Heart left ventricle (tissue), 13 donors: ENCODE results near the gene ANAPC15.

Source experiments
- POLR2A ChIP-seq, 2 donors: fragments of 450-650 bp; IDR thresholded peaks; one replicate each; pipeline ENCODE4 v1.6.1; 2017; ENCODE audit warnings: antibody characterized with exemption in 2 of 2, mild to moderate bottlenecking in 2 of 2, moderate library complexity in 2 of 2
- TF ChIP-seq, protein P1 (sequence below), 12 donors: fragments of 200-600 bp; sonication (generic) in 4 of 12; IDR thresholded peaks; one replicate each; pipeline versions ENCODE4 v1.5.0 to v1.8.0; 2018 to 2022; ENCODE audit warnings: antibody characterized with exemption in 12 of 12, mild to moderate bottlenecking in 5 of 12
- donor health status: ischemic (EF 13 %, LVEDD 7.1; RV severe dilation, severe dysfunction).
- donor health status: DM: no; HTN: yes; CAD: no.
- donor health status: DM: no; HTN: no; CAD: no.
- donor health status: ischemic (EF 25% LVEDD 6.9; RV normal size, moderate dysfunction).
- donor health status: ischemic (EF 25% LVEDD 5.7; RV mildly dilated, moderate dysfunction).
- donor health status: ischemic (EF 35%, LVEDD 5.7; RV mildly dilated, moderate dysfunction).
- donor health status: nonischemic (EF 11% LVEDD 7.7; RV severe dilation, severe dysfunction).
- donor health status: DM: yes; HTN: yes; CAD: no.
- donor health status: PGD.
- donor health status: ischemic (EF 29% LVEDD 5.4; RV normal size, mild dysfunction).
- donor health status: nonischemic (EF 23%, LVEDD 6.1; RV moderate dilation, normal function).

DNA sequence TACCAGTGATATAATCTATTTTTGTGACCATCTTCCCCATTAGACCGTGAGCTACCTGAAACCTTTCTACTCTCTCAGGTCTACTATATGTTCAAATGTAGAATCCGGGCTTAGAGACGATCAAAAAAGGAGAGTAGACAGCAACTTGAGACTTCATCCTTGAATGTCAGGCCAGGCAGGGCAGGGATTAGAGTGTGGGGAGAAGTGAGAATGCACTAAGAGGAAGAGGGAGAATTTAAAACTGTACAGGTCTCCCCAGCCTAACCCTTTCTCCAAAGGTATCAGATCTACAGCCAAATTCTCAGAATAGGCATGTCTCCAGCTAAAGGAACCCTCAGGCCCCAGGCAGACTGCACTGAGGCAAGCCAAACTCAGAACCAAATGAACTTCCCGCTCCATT, 10.3 kb downstream of the ANAPC15 start:
- TF ChIP-seq, protein P1, sequence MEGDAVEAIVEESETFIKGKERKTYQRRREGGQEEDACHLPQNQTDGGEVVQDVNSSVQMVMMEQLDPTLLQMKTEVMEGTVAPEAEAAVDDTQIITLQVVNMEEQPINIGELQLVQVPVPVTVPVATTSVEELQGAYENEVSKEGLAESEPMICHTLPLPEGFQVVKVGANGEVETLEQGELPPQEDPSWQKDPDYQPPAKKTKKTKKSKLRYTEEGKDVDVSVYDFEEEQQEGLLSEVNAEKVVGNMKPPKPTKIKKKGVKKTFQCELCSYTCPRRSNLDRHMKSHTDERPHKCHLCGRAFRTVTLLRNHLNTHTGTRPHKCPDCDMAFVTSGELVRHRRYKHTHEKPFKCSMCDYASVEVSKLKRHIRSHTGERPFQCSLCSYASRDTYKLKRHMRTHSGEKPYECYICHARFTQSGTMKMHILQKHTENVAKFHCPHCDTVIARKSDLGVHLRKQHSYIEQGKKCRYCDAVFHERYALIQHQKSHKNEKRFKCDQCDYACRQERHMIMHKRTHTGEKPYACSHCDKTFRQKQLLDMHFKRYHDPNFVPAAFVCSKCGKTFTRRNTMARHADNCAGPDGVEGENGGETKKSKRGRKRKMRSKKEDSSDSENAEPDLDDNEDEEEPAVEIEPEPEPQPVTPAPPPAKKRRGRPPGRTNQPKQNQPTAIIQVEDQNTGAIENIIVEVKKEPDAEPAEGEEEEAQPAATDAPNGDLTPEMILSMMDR (IDR thresholded peaks at IDR 0.05): no peak
- no peak for TF ChIP-seq POLR2A (IDR thresholded peaks at IDR 0.05)
